IgD-negative memory B cell (primary cell): ENCODE data around the gene TPCN2. TPM values are rescaled to one million over a fixed set of nuclear protein-coding genes. Genes with fewer than 3 reads are reported as not detected.

Source experiments
- H3K27ac Mint-ChIP-seq, 3 donors: one replicate each; pipeline ENCODE4 v1.8.0; 2020 to 2022; ENCODE audit warnings: mild to moderate bottlenecking in 3 of 3, mixed read lengths in 3 of 3, moderate library complexity in 1 of 3
- H3K27me3 Mint-ChIP-seq: one replicate; pipeline ENCODE4 v1.8.0; 2021; ENCODE audit warnings: mixed read lengths
- H3K36me3 Mint-ChIP-seq: one replicate; pipeline ENCODE4 v1.8.0; 2020; ENCODE audit warnings: mild to moderate bottlenecking, mixed read lengths
- H3K4me1 Mint-ChIP-seq, 3 donors: one replicate each; pipeline ENCODE4 v1.8.0; 2020 to 2022; ENCODE audit warnings: mixed read lengths in 3 of 3, mild to moderate bottlenecking in 1 of 3
- H3K4me3 Mint-ChIP-seq, 4 donors: one replicate each; pipeline ENCODE4 v1.8.0; 2020 to 2022; ENCODE audit warnings: mild to moderate bottlenecking in 4 of 4, mixed read lengths in 4 of 4, moderate library complexity in 3 of 4
- H3K9me3 Mint-ChIP-seq, 3 donors: one replicate each; pipeline ENCODE4 v1.8.0; 2020 to 2021; ENCODE audit warnings: mixed read lengths in 3 of 3, mild to moderate bottlenecking in 1 of 3
- polyA plus RNA-seq: library from polyadenylated mRNA; unstranded; fragments of 300-500 nt; fragmentation: Illumina TruSeq; gene quantifications from one replicate; pipeline ENCODE4 v1.2.3, GENCODE V29; 2021

Gene TPCN2
- polyA plus RNA-seq, 1 donor from 2014 or later = 5.7 TPM

GRCh38 chr11:69080257-69080995 lies 31.7 kb downstream of the TPCN2 start:
- Mint-ChIP-seq H3K4me1 (peaks cover 0 to 7% (median 6%) of the 10 kb centered on the region in 3 donors), H3K36me3 (no peaks in the 10 kb centered on the region), H3K27me3 (no peaks in the 10 kb centered on the region), H3K27ac (peak overlapping the region in 1 of 3 donors; percentile 16), H3K9me3 (no peaks in the 10 kb centered on the region), H3K4me3 (no peak overlapping the region)

GRCh38 chr11:69081180-69081579 lies 32.4 kb downstream of the TPCN2 start:
- H3K4me1 Mint-ChIP-seq = peaks cover 0 to 7% (median 6%) of the 10 kb centered on the region in 3 donors
- H3K27ac Mint-ChIP-seq = no peak overlapping the region
- H3K4me3 Mint-ChIP-seq = peak overlapping the region in 1 of 4 donors; percentile 51
- H3K27me3 Mint-ChIP-seq = no peaks in the 10 kb centered on the region
- H3K9me3 Mint-ChIP-seq = no peaks in the 10 kb centered on the region
- H3K36me3 Mint-ChIP-seq = no peaks in the 10 kb centered on the region

GRCh38 chr11:69083531-69084247 lies 35.0 kb downstream of the TPCN2 start:
- no peaks in the 10 kb centered on the region for H3K27me3 Mint-ChIP-seq
- H3K4me1 Mint-ChIP-seq = peaks cover 5 to 11% (median 10%) of the 10 kb centered on the region in 3 donors
- no peak overlapping the region for H3K4me3 Mint-ChIP-seq
- no peaks in the 10 kb centered on the region for H3K36me3 Mint-ChIP-seq
- H3K27ac Mint-ChIP-seq = no peak overlapping the region
- H3K9me3 Mint-ChIP-seq = no peaks in the 10 kb centered on the region

DNA sequence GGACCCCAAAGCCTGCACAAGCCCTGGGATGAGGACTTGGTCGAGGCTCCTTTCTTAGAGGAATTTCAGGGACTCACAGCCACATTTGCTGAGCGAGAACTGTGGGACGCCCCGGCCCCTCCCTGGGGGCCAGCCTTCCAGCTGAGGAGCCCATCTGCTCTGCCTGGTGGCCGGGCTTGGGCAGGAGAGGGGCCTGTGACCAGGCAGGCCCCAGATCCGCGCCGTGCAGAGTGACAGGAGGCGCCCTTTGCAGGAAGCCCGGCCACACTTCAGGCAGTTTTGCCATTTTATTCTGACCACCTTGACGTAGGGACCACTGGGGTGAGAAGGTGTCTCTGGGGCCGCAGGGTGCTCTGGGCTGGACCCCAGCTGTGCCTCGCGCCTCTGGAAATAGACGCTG lies 35.6 kb downstream of the TPCN2 start:
- H3K27ac Mint-ChIP-seq = no peak overlapping the region
- no peaks in the 10 kb centered on the region for H3K36me3 Mint-ChIP-seq
- no peaks in the 10 kb centered on the region for H3K27me3 Mint-ChIP-seq
- no peak overlapping the region for H3K4me3 Mint-ChIP-seq
- H3K9me3 Mint-ChIP-seq = no peaks in the 10 kb centered on the region
- peaks cover 9 to 11% (median 10%) of the 10 kb centered on the region in 3 donors for H3K4me1 Mint-ChIP-seq

- Mint-ChIP-seq H3K4me1 (peaks cover 5 to 9% (median 6%) of the 10 kb centered on the region in 3 donors), H3K27me3 (no peaks in the 10 kb centered on the region), H3K9me3 (no peaks in the 10 kb centered on the region), H3K36me3 (peaks cover 3% of the 10 kb centered on the region), H3K4me3 (no peak overlapping the region), H3K27ac (peak overlapping the region in 1 of 3 donors; percentile 88)
Observed at GRCh38 chr11:69085490-69086095, 36.9 kb downstream of the TPCN2 start.

DNA sequence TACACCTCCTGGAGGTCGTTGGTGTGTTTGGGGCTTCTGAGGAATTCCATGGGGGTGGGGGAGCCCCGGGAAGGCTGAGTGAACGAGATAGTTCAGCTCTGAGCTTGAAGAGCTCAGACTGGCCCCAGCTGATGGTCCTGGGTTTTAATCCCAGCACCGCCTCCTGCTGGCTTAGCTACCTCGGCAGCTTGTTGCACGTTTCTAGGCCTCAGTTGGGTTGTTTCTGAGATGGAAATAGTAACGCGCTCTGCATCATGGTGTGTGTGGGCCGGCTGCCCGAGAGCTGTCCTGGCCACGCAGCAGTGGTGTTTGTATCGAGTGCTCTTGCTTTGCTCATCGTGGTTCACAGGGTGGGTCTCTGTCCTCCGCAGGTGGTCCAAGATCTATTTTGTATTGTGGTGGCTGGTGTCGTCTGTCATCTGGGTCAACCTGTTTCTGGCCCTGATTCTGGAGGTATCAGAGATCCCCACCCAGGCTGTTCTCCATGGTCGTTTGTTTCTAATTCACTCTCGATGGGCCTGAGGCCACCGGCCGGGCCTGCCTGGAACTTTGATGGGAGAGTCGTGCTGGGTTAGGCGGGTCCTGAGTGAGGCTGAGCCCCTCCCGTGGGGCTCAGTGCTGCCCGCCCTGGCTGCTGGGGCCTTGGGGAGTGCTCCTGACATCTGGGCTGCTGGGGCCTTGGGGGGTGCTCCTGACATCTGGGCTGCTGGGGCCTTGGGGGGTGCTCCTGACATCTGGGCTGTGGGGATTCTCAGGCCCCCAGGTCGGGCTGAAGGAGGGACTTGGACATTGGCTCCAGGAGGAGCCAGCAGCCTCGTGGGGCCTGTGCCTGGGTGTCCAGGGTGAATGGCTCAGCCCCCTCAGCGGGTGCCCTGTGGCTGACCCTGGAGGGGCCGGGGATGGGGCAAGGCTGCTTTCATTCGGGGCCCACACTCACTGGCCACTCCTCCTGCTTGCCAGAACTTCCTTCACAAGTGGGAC lies 37.7 kb downstream of the TPCN2 start:
- Mint-ChIP-seq H3K4me1 (peaks cover 3 to 9% (median 5%) of the 10 kb centered on the region in 3 donors), H3K4me3 (no peak overlapping the region), H3K36me3 (peaks cover 3% of the 10 kb centered on the region), H3K27ac (peak overlapping the region in 1 of 3 donors; percentile 78), H3K27me3 (no peaks in the 10 kb centered on the region), H3K9me3 (no peaks in the 10 kb centered on the region)

DNA sequence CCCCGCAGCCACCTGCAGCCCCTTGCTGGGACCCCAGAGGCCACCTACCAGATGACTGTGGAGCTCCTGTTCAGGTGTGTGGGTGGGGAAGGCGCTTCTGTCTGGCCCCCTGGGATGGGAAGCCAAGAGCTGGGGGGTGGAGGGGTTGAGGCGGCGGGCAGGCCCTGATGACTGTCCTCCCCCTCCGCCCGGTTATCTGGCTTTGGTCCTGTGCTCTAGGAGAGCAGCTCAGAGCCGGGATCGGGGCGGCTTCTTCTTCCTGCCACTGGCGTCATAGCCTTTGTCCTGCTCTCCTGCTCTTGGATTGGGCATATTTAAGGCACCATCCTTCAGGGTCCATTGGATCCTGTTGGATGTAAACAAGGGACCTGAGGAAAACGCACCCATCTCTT lies 38.4 kb downstream of the TPCN2 start:
- Mint-ChIP-seq H3K36me3 (peaks cover 5% of the 10 kb centered on the region), H3K4me3 (no peak overlapping the region), H3K9me3 (no peaks in the 10 kb centered on the region), H3K27ac (no peak overlapping the region), H3K27me3 (no peaks in the 10 kb centered on the region), H3K4me1 (peaks cover 3 to 9% (median 5%) of the 10 kb centered on the region in 3 donors)

GRCh38 chr11:69087811-69088210 lies 39.1 kb downstream of the TPCN2 start:
- no peaks in the 10 kb centered on the region for H3K9me3 Mint-ChIP-seq
- peak overlapping the region in 1 of 3 donors; percentile 17 for H3K27ac Mint-ChIP-seq
- no peak overlapping the region for H3K4me3 Mint-ChIP-seq
- peaks cover 3 to 9% (median 5%) of the 10 kb centered on the region in 3 donors for H3K4me1 Mint-ChIP-seq
- H3K27me3 Mint-ChIP-seq = no peaks in the 10 kb centered on the region
- peaks cover 5% of the 10 kb centered on the region for H3K36me3 Mint-ChIP-seq

DNA sequence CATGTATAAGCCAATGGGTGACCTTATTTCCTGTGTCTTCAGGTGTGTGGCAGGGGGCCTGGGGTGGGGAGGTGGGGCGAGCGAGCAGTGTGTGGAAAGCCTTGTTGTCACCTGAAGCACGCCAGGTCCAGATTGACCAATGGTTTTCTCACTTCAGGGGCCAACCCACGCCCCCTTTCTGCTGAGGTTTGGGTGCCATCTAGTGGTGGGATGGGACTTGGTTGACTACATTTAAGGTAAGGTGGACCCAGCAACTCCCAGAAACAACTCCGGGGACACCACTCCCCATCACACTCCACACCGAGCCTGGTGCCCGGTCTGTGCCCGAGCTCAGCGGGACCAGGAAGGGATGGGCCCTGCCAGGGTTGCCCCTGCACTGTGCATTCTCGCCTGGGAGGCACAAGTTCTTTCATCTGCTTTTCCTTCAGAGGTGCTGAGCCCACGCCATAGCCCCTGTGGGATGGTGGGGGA lies 40.0 kb downstream of the TPCN2 start:
- no peaks in the 10 kb centered on the region for H3K9me3 Mint-ChIP-seq
- no peak overlapping the region for H3K4me3 Mint-ChIP-seq
- peak overlapping the region; percentile 17 to 83 (median 71) for H3K27ac Mint-ChIP-seq
- peaks cover 5% of the 10 kb centered on the region for H3K36me3 Mint-ChIP-seq
- no peaks in the 10 kb centered on the region for H3K27me3 Mint-ChIP-seq
- H3K4me1 Mint-ChIP-seq = peaks cover 3 to 9% (median 5%) of the 10 kb centered on the region in 3 donors

DNA sequence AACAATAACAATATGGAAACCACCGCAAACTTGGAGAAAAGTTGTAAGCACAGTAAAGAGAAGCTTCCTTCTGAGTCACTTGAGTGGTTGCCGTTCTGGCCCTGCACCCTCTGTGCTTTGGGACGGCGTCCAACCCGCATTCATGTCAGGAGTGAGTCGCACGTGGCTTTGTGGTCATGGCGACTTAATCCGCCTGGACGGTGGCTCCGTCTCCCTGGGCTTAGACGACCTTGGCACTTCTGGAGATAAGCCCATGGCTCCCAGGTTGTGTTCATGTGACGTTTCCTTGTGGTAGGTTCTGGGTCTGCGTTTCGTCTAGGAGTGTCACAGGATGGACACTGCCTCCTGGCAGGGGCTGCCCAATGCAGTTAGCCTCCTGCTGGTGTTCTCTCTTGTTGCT lies 40.5 kb downstream of the TPCN2 start:
- H3K4me3 Mint-ChIP-seq = no peak overlapping the region
- H3K4me1 Mint-ChIP-seq = peaks cover 3 to 9% (median 5%) of the 10 kb centered on the region in 3 donors
- H3K27ac Mint-ChIP-seq = peak overlapping the region in 1 of 3 donors; percentile 83
- H3K27me3 Mint-ChIP-seq = no peaks in the 10 kb centered on the region
- peaks cover 5% of the 10 kb centered on the region for H3K36me3 Mint-ChIP-seq
- no peaks in the 10 kb centered on the region for H3K9me3 Mint-ChIP-seq

DNA sequence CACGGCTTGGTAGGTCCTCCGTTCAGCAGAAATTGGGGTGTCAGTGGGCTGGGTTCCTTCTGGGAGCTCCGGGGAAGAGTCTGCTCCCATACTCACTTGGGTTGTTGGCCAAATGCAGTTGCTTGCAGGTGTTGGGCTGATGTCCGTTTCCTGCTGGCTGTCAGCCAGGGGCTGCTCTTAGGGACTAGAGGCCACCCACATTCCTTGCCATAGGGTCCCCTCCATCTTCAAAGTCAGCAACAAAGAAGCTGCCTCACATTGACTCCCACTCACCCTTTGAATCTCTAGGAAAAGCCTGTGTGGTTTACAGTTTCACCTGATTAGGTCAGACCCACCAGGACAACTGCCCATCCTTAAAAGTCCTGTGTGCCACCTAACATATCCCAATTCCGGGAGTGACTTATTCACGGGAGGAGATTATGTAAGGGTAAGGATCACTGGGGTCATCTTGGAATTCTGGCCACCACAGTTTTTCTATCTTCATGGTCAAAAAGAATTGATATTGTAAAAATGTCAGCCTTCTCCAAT lies 43.0 kb downstream of the TPCN2 start:
- Mint-ChIP-seq H3K9me3 (no peaks in the 10 kb centered on the region), H3K27ac (no peak overlapping the region), H3K4me3 (no peak overlapping the region), H3K27me3 (no peaks in the 10 kb centered on the region), H3K36me3 (peaks cover 5% of the 10 kb centered on the region), H3K4me1 (peaks cover 3 to 9% (median 7%) of the 10 kb centered on the region in 3 donors)

- Mint-ChIP-seq H3K27me3 (no peaks in the 10 kb centered on the region), H3K36me3 (peaks cover 5% of the 10 kb centered on the region), H3K27ac (no peak overlapping the region), H3K4me3 (no peak overlapping the region), H3K9me3 (no peaks in the 10 kb centered on the region), H3K4me1 (peaks cover 4 to 9% (median 7%) of the 10 kb centered on the region in 3 donors)
Observed at GRCh38 chr11:69092263-69092662, 43.5 kb downstream of the TPCN2 start.

DNA sequence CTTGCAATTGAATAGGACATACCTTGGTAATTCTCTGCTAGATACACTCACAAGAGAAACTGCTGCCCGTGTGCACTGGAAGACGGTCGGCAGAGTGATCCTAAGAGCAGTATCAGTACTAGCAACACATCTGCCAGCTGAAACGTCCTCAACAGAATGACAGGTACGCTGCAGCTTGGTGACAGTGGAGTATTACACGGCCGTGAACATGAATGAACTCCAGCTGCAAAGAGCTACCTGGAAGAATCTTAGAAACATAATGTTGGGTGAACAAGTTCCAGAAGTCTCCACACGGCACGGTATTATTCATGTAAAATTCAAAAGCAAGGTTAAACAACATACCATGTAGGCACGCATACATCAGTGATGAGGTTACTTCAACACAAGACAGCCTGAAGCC lies 44.4 kb downstream of the TPCN2 start:
- peaks cover 5% of the 10 kb centered on the region for H3K36me3 Mint-ChIP-seq

More for the DNA sequence above, 44.4 kb downstream of the TPCN2 start:
- Mint-ChIP-seq H3K4me3 (no peak overlapping the region), H3K4me1 (peaks cover 4 to 9% (median 7%) of the 10 kb centered on the region in 3 donors), H3K27ac (no peak overlapping the region), H3K27me3 (no peaks in the 10 kb centered on the region), H3K9me3 (no peaks in the 10 kb centered on the region)
